Breast epithelium (tissue), 4 donors: ENCODE data around the gene SKA1. TPM values are rescaled to one million over a fixed set of nuclear protein-coding genes. Genes with fewer than 3 reads are reported as not detected.

ENCODE experiments used
- DNase-seq, 2 donors: peaks; one replicate each; pipeline ENCODE4 v3.0.0-alpha.2; 2019; ENCODE audit warnings: low spot score in 2 of 2
- H3K27ac ChIP-seq, 2 donors: fragments of 200-600 bp; sonication (generic) in 1 of 2; one replicate each; pipeline ENCODE4 v1.5.1; 2016 to 2019; ENCODE audit warnings: mild to moderate bottlenecking in 1 of 2
- H3K27me3 ChIP-seq, 2 donors: fragments of 200-600 bp; sonication (generic) in 1 of 2; one replicate each; pipeline versions ENCODE4 v1.5.1 to v1.6.0; 2017 to 2019; ENCODE audit warnings: control low read depth in 1 of 2, mild to moderate bottlenecking in 1 of 2
- H3K36me3 ChIP-seq: fragments of 200-600 bp; one replicate; pipeline ENCODE4 v1.5.1; 2019
- H3K4me1 ChIP-seq, 2 donors: fragments of 200-600 bp; sonication (generic); one replicate each; pipeline ENCODE4 v1.5.1; 2016 to 2019; ENCODE audit warnings: control low read depth in 1 of 2
- H3K4me3 ChIP-seq, 3 donors: fragments of 200-600 bp; sonication (generic); 1 replicate in 2 of 3; 2 replicates in 1 of 3; pipeline ENCODE4 v1.5.1; 2016 to 2019; ENCODE audit warnings: mild to moderate bottlenecking in 3 of 3, moderate library complexity in 2 of 3
- H3K9me3 ChIP-seq, 2 donors: fragments of 200-600 bp; sonication (generic) in 1 of 2; one replicate each; pipeline ENCODE4 v1.5.1; 2016 to 2019; ENCODE audit warnings: control low read depth in 1 of 2
- POLR2A ChIP-seq: fragments of 450-650 bp; IDR thresholded peaks from one replicate; pipeline ENCODE4 v1.6.1; 2016; ENCODE audit warnings: antibody characterized with exemption, mild to moderate bottlenecking, moderate library complexity
- POLR2AphosphoS5 ChIP-seq, 3 donors: sonication (generic); formaldehyde crosslinking; IDR thresholded peaks; one replicate each; pipeline ENCODE4 v1.6.1; 2017; ENCODE audit warnings: antibody characterized with exemption in 3 of 3
- intact Hi-C: fragments of 100-400 bp; cut with DNase I; formaldehyde crosslinking; loops from one replicate; pipeline ENCODE4 v1.15.1; 2023; ENCODE audit warnings: low total_unique reads
- total RNA-seq, 3 donors: library from RNA; depleted of rRNA; stranded (reverse); fragments of >200 nt; gene quantifications; one replicate each; pipeline ENCODE4 v1.1.0, GENCODE V29; 2016
- TF ChIP-seq, protein P1 (sequence below), 3 donors: fragments of 450-650 bp; IDR thresholded peaks; one replicate each; pipeline ENCODE4 v1.5.1; 2016 to 2017; ENCODE audit warnings: antibody characterized with exemption in 3 of 3, mild to moderate bottlenecking in 3 of 3, moderate library complexity in 3 of 3

SKA1 gene
- total RNA-seq, 3 donors from 2014 or later: 0.48 TPM; not detected in 2

DNA sequence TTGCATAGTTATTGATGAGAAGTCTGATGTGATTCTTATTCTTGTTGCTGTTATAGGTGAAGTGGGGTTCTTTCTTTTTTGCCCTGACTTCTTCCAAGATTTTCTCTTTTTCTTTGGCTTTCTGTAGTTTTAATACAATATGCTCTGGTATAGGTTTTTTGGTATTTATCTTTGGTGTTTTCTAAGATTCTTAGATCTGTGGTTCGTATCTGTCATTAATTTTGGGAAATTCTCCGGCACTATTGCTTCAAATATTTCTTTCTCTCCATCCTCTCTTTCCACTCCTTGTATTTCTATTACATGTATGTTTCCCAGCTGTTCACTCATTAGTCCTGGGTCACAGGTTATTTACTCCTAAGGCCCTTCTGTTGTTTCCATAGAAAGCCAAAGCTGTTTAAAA lies 43.8 kb downstream of the SKA1 start:
- Histone ChIP-seq H3K27me3 (no peaks in the 10 kb centered on the region), H3K36me3 (no peaks in the 10 kb centered on the region), H3K9me3 (peaks cover 7 to 8% of the 10 kb centered on the region in 2 donors), H3K4me3 (no peak overlapping the region), H3K27ac (no peak overlapping the region), H3K4me1 (no peaks in the 10 kb centered on the region)
- intact Hi-C loops: no loop called here
- no peak for DNase-seq
- TF ChIP-seq, protein P1, sequence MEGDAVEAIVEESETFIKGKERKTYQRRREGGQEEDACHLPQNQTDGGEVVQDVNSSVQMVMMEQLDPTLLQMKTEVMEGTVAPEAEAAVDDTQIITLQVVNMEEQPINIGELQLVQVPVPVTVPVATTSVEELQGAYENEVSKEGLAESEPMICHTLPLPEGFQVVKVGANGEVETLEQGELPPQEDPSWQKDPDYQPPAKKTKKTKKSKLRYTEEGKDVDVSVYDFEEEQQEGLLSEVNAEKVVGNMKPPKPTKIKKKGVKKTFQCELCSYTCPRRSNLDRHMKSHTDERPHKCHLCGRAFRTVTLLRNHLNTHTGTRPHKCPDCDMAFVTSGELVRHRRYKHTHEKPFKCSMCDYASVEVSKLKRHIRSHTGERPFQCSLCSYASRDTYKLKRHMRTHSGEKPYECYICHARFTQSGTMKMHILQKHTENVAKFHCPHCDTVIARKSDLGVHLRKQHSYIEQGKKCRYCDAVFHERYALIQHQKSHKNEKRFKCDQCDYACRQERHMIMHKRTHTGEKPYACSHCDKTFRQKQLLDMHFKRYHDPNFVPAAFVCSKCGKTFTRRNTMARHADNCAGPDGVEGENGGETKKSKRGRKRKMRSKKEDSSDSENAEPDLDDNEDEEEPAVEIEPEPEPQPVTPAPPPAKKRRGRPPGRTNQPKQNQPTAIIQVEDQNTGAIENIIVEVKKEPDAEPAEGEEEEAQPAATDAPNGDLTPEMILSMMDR (IDR thresholded peaks at IDR 0.05): no peak
- TF ChIP-seq POLR2AphosphoS5 (IDR thresholded peaks at IDR 0.05) (no peak), POLR2A (no peak)

DNA sequence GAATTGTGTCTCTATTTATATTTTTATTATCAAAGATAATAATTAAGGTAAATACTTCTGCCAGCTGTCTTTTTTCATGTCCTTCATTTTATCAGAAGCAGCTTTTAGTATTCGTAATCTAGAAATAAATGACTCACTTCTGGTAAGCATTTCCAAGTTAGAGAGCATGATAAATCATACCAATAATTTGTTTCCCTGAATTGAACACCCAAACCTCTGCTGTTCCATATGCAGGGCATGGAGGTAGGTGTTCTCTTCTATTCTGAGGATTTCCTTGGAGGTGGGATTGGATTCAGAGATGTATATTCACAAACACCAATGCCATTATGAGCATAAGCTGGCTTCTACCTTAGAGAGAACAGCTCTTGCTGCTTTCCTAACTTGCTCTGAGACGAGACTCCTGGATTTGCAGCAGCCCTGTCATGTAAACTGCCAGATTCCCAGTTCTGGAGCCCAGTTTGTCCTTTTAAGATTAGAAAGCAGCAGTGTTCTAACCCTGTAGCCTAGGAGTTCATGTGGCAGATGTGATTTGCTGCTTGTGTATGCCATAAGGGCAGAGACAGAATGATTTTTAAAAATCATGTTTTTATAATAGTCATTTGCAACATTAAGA lies 47.5 kb downstream of the SKA1 start:
- intact Hi-C loops: no loop called here
- Histone ChIP-seq H3K36me3 (no peaks in the 10 kb centered on the region), H3K27me3 (no peaks in the 10 kb centered on the region), H3K4me1 (no peaks in the 10 kb centered on the region), H3K27ac (no peak overlapping the region), H3K4me3 (no peak overlapping the region), H3K9me3 (peaks cover 6 to 7% of the 10 kb centered on the region in 2 donors)
- TF ChIP-seq, protein P1 (IDR thresholded peaks at IDR 0.05): no peak
- DNase-seq: no peak

DNA sequence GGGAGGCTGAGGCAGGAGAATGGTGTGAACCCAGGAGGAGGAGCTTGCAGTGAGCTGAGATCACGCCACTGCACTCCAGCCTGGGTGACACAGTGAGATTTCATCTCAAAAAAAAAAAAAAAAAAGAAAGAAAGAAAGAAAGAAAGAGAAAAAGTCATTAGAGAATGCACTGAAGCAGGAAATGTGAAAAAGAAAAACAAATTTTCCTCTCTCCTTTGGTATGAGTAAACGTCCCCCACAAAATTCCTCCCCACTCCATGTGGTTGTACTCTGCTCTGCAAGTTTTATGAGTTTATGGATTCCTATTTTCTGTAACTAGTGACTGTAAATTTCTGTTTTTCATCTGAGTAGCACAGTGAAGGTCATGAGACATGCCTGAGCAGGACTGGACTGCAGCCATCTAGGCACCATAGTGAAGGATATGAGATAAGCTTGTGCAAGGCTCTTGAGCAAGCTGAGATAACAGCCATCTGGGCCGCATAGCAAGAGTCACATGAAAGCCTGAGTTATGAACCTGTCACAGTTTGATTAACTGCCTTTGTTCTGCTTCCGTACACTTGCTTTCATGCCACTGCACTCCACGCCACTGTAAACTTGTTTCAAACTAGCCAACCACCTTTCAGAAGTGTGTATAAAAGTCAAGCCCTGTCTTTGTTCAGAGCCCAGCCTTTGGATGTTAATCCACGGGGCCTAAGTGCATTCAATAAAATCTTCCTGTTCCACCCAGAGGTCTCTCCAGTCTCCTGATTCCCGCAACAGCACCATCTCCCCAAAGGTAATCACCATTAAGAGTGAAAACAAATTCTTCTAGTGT lies 50.2 kb downstream of the SKA1 start:
- no peak for DNase-seq
- no peak overlapping the region for H3K27ac ChIP-seq
- no peak overlapping the region for H3K4me3 ChIP-seq
- no peaks in the 10 kb centered on the region for H3K9me3 ChIP-seq
- no peaks in the 10 kb centered on the region for H3K27me3 ChIP-seq
- intact Hi-C loops: no loop called here
- TF ChIP-seq POLR2AphosphoS5 (IDR thresholded peaks at IDR 0.05) (no peak), POLR2A (no peak)
- TF ChIP-seq, protein P1 (IDR thresholded peaks at IDR 0.05): no peak
- no peaks in the 10 kb centered on the region for H3K4me1 ChIP-seq
- no peaks in the 10 kb centered on the region for H3K36me3 ChIP-seq

DNA sequence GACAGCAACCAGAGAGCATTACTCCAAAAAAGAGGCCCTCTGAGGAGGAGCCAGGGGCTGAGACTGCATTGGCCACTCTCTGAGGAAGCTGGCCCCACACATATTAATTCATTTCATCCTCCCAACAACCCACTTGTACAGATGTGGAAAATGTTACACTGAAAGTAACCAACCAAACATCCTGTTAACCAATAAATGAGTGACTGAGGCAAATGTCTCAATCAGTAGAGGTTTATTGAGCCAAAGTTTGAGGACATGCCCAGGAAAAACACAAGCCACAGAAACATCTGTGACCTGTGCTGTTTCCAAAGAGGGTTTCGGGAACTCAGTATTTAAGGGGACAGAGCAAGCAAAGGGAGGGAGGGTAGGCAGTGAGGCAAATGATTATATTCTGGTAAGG lies 53.0 kb downstream of the SKA1 start:
- no peaks in the 10 kb centered on the region for H3K9me3 ChIP-seq
- no peak for DNase-seq
- no peak overlapping the region for H3K4me3 ChIP-seq
- no peaks in the 10 kb centered on the region for H3K27me3 ChIP-seq
- H3K4me1 ChIP-seq: no peaks in the 10 kb centered on the region
- TF ChIP-seq POLR2AphosphoS5 (IDR thresholded peaks at IDR 0.05) (no peak), POLR2A (no peak)
- TF ChIP-seq, protein P1 (IDR thresholded peaks at IDR 0.05): no peak
- H3K36me3 ChIP-seq: no peaks in the 10 kb centered on the region
- intact Hi-C loops: no loop called here
- H3K27ac ChIP-seq: no peak overlapping the region

DNA sequence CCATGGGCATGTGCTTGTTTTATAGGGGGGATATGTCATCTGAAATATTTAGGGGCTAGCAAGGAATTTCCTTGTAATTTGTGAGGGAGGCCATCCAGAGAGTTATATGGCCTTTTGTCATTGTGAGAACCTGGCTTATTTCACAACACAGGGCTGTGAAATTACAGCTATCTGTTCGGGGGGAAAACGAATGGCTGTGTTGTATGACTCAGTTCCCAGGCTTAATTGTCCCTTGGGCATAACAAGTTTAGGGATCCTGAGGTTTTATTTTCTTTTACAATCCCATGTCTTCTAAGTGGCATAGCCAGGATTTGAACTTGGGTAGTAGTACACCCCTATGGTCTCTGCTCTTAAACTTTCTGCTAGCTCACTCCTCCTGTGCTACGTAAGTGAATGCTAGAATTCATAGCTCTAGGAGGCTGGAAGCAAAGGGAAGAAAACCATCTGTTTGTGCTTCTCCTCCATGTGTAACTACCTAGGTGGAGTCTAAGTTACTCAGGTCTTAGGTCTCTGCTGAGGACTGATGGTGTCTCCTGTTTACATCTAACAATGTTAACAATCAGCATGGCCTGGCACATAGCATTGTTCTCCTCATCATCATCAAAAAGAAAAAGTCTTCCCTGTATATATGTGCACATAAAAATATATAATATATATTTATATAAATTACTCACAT lies 53.8 kb downstream of the SKA1 start:
- TF ChIP-seq POLR2A: no peak
- no peak for TF ChIP-seq POLR2AphosphoS5 (IDR thresholded peaks at IDR 0.05)
- TF ChIP-seq, protein P1 (IDR thresholded peaks at IDR 0.05): no peak
- Histone ChIP-seq H3K4me1 (no peaks in the 10 kb centered on the region), H3K27ac (no peak overlapping the region), H3K36me3 (no peaks in the 10 kb centered on the region), H3K9me3 (no peaks in the 10 kb centered on the region), H3K4me3 (no peak overlapping the region), H3K27me3 (no peaks in the 10 kb centered on the region)
- intact Hi-C loops: no loop called here
- DNase-seq: no peak
